ENCODE data around the gene SCAMP5.
A peak's percentile ranks its signal among the peaks of the same experiment; 100 is the strongest.

Gene SCAMP5

DNA sequence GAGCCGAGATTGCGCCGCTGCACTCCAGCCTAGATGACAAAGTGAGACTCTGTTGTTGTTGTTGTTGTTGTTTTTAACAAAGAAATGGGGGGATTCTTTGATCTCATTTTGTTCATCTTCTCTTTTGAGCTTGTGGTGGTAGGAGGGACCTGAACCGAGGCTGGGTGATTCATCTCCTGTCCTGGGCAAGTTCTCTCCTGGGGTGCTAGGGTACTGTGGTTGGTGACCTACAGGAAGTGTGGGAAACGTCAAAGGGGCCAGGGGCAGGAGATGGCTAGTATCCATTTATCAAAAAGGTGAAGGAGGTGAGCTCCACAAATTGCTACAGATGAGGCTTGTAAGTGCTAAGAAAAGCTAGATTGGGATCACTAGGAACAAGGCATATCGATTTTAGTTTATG lies 42.3 kb downstream of the SCAMP5 start:
- DNase-seq (ENCODE audit: low read depth in 2 of 2): peak in 1 of 2 donors; percentile 15
- H3K4me3 ChIP-seq (replicated peaks in 1 of 2; ENCODE audit: low read depth in 2 of 2, low read length in 2 of 2): no peak overlapping the region
- TF ChIP-seq, protein P1, sequence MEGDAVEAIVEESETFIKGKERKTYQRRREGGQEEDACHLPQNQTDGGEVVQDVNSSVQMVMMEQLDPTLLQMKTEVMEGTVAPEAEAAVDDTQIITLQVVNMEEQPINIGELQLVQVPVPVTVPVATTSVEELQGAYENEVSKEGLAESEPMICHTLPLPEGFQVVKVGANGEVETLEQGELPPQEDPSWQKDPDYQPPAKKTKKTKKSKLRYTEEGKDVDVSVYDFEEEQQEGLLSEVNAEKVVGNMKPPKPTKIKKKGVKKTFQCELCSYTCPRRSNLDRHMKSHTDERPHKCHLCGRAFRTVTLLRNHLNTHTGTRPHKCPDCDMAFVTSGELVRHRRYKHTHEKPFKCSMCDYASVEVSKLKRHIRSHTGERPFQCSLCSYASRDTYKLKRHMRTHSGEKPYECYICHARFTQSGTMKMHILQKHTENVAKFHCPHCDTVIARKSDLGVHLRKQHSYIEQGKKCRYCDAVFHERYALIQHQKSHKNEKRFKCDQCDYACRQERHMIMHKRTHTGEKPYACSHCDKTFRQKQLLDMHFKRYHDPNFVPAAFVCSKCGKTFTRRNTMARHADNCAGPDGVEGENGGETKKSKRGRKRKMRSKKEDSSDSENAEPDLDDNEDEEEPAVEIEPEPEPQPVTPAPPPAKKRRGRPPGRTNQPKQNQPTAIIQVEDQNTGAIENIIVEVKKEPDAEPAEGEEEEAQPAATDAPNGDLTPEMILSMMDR (IDR thresholded peaks at IDR 0.05; ENCODE audit: low read depth, low read length): no peak

DNA sequence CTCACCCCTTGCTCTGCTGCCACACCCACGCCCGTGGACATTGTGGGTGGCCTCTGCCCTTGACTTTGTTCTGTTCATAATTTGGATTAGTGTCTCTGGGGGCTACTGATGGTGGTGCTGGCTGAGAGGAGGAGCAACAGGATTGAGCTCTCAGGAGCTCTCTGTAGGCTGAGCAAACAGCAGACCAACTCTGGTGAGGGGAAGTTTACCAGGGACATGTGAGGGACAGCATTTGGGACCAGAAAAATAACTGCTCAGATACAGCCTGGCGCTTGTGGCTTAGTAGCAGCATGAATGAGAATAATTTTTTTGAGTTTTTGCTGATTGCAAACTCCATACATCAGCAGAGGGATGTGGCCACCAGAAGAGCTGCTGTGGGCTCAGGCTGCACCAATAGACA lies 42.9 kb downstream of the SCAMP5 start:
- DNase-seq (ENCODE audit: low read depth in 2 of 2): no peak
- TF ChIP-seq, protein P1 (IDR thresholded peaks at IDR 0.05; ENCODE audit: low read depth, low read length): no peak
- H3K4me3 ChIP-seq (replicated peaks in 1 of 2; ENCODE audit: low read depth in 2 of 2, low read length in 2 of 2): no peak overlapping the region

DNA sequence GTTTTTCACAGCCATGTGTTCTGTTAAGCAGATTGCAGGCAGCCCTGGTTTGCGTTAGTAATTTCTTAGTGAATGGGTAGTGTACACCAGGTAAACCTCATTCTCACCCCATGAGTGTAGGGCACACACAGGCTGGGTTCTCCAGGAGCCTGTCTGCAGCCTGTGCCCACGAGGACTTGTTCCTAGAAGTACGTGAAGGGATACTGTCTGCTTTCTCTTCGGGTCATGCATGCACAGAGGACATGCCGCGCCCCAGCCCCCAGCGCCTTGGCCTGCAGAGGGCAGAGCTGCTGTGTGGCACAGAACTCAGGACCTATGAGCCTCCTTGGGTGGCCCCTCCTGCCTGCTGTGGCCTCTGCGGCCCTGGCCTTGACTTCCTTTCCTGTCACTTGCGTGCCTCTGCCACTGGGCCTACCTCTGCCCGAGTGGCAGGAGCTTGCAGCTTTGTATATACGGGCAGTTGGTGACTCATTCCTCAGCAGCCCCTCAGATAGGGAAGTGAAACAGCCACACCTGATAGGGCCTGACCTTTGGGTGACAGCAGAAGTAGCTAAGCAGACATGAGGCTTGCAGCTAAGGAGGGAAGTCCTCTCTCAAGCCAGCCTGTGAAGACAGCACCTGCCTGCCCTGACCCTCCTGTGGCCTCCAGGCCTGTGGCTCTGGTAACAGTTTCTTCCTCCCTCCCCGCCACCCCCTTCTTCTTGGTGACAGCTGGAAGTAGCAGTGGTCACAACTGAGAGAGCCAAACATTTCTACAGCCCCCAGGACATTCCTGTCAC lies 47.6 kb downstream of the SCAMP5 start:
- peak; percentile 59 for DNase-seq (ENCODE audit: low read depth in 2 of 2)
- TF ChIP-seq, protein P1 (IDR thresholded peaks at IDR 0.05; ENCODE audit: low read depth, low read length): peak; percentile 52
- H3K4me3 ChIP-seq (replicated peaks in 1 of 2; ENCODE audit: low read depth in 2 of 2, low read length in 2 of 2): no peak overlapping the region

DNA sequence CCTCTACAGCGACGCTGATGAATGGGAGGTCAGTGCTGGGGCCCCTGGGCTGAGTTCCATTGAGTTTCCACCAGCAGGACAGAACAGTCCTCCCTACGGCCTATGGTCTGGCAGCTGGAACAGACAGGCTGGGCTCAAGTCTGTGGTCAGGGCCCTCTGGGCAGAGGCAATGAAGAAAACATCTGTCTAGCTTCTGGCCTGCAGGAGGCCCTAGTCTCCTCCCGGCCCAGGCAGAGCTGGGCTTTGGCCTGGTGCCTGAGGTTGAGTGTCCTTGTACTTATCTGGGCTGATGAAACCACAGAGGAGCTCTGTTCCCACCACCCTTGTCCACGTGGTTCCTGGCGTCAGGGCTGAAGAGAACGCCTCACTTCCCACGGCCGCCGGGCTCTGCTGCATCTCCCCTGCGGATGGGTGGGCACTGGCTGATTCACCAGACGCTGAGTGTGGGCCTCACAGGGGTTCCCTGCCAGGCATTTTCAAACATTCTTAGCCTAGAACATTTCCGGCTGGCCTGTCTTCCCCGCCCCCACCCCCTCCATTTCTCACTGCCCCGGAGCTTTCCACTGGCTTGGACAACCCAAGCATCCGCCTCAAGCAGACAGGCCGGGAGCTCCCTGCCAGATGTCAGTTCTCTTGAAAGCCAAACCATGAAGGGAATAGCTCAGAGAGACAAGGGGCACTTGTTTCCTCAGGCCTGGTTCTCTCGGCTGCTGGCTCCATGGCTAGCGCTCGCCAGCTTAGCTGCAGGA lies 48.3 kb downstream of the SCAMP5 start:
- DNase-seq (ENCODE audit: low read depth in 2 of 2): peak; percentile 100
- TF ChIP-seq, protein P1 (IDR thresholded peaks at IDR 0.05; ENCODE audit: low read depth, low read length): peak; percentile 72
- no peak overlapping the region for H3K4me3 ChIP-seq (replicated peaks in 1 of 2; ENCODE audit: low read depth in 2 of 2, low read length in 2 of 2)

DNA sequence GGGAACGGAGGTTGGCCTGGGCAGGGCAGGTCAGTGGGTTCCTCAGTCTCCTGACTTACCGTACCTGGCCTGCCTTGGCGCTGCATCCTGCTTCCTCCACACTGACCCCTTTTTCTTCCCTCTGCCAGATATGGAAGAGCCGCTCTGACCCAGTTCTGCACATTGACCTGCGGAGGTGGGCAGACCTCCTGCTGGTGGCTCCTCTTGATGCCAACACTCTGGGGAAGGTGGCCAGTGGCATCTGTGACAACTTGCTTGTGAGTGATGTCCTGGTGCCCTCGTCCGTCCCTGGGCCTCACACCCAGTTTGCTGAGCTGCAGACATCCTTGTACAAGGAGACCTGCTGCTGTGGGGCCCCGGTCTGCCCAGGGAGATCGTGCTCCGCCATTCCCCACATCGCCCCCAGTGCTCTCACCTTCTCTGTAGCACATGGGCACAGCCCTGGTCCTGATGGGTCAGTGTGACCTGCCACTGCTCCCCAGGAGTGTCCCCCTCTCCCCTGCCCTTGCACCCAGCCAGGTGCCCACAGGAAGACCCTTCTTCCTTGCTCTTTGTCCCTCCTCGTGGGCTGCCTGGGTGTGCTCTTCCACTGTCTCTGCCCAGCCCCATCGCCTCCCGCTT lies 49.0 kb downstream of the SCAMP5 start:
- no peak overlapping the region for H3K4me3 ChIP-seq (replicated peaks in 1 of 2; ENCODE audit: low read depth in 2 of 2, low read length in 2 of 2)
- DNase-seq (ENCODE audit: low read depth in 2 of 2): no peak
- TF ChIP-seq, protein P1 (IDR thresholded peaks at IDR 0.05; ENCODE audit: low read depth, low read length): no peak

DNA sequence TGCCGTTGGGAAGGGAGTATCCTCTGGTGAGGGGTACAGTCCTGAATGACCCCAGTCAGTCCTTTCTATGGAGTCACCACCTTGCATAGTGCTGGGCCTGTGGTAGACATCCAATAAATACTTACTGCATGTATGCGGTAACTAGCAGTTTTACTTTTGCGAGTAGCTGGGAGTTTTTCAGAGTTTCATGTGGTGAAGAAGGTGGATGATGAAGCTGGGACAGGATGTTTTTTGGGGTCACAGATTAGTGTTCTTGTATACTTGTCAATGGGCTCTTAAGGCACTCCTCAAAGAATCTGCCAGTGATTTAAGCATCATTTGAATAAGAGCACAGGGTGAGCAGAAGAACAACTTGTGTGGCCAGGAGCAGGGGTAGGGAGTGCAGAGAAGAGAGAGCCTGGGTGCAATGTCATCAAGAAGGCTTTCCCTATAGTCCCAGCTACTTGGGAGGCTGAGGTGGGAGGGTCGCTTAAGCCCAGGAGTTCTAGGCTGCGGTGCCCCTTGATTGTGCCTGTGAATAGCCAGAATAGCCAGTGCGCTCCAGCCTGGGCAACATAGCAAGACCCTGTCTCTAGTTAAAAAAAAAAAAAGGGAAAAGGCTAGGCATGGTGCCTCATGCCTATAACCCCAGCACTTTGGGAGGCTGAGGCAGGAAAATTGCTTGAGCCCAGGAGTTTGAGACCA lies 50.1 kb downstream of the SCAMP5 start:
- no peak for DNase-seq (ENCODE audit: low read depth in 2 of 2)
- H3K4me3 ChIP-seq (replicated peaks in 1 of 2; ENCODE audit: low read depth in 2 of 2, low read length in 2 of 2): no peak overlapping the region
- TF ChIP-seq, protein P1 (IDR thresholded peaks at IDR 0.05; ENCODE audit: low read depth, low read length): no peak
